ENCODE results near the gene LBX2.

LBX2 gene

GRCh38 chr2:74526649-74527230 is 27.3 kb upstream of the LBX2 start:
- H3K4me3 ChIP-seq (ENCODE audit: low read depth, low read length) = no peak overlapping the region

GRCh38 chr2:74525717-74526648 is 26.6 kb upstream of the LBX2 start, which contains the start of gene DQX1:
Gene DQX1 (minus strand): TSS chr2:74526231. CDS start chr2:74525729, 502 bp downstream.
- H3K4me3 ChIP-seq (ENCODE audit: low read depth, low read length) = no peak within 1 kb of the TSS

GRCh38 chr2:74524955-74525716 is 25.7 kb upstream of the LBX2 start:
- no peak overlapping the region for H3K4me3 ChIP-seq (ENCODE audit: low read depth, low read length)

- H3K4me3 ChIP-seq (ENCODE audit: low read depth, low read length) = no peak overlapping the region
Measured at GRCh38 chr2:74524005-74524404, 24.6 kb upstream of the LBX2 start.

- H3K4me3 ChIP-seq (ENCODE audit: low read depth, low read length) = no peak overlapping the region
Measured at GRCh38 chr2:74522516-74522915, 23.1 kb upstream of the LBX2 start.

GRCh38 chr2:74516650-74517049 is 17.2 kb upstream of the LBX2 start:
- no peak overlapping the region for H3K4me3 ChIP-seq (ENCODE audit: low read depth, low read length)

GRCh38 chr2:74515981-74516633 is 16.7 kb upstream of the LBX2 start:
- H3K4me3 ChIP-seq (ENCODE audit: low read depth, low read length) = no peak overlapping the region

- H3K4me3 ChIP-seq (ENCODE audit: low read depth, low read length) = no peak overlapping the region
Measured at GRCh38 chr2:74515271-74515980, 16.0 kb upstream of the LBX2 start.

GRCh38 chr2:74514368-74515270 is 15.2 kb upstream of the LBX2 start, which contains the start of gene TLX2:
Gene TLX2 (plus strand): TSS chr2:74514450. CDS start chr2:74514807, 357 bp downstream.
- peak within 1 kb of the TSS; percentile 20 for H3K4me3 ChIP-seq (ENCODE audit: low read depth, low read length)

- H3K4me3 ChIP-seq (ENCODE audit: low read depth, low read length) = peak overlapping the region; percentile 20
Measured at GRCh38 chr2:74513605-74514367, 14.4 kb upstream of the LBX2 start.

GRCh38 chr2:74512744-74513604 is 13.6 kb upstream of the LBX2 start:
- H3K4me3 ChIP-seq (ENCODE audit: low read depth, low read length) = no peak overlapping the region

- no peak overlapping the region for H3K4me3 ChIP-seq (ENCODE audit: low read depth, low read length)
Measured at GRCh38 chr2:74511104-74511989, 11.9 kb upstream of the LBX2 start.

- H3K4me3 ChIP-seq (ENCODE audit: low read depth, low read length) = no peak overlapping the region
Measured at GRCh38 chr2:74510272-74510671, 10.9 kb upstream of the LBX2 start.

GRCh38 chr2:74507926-74508520 is 8.6 kb upstream of the LBX2 start:
- H3K4me3 ChIP-seq (ENCODE audit: low read depth, low read length) = peak overlapping the region; percentile 99

GRCh38 chr2:74507145-74507925 is 7.9 kb upstream of the LBX2 start, which contains the start of gene PCGF1:
Gene PCGF1 (minus strand): TSS chr2:74507695. CDS start chr2:74507668, 27 bp downstream.
- H3K4me3 ChIP-seq (ENCODE audit: low read depth, low read length) = peak within 1 kb of the TSS; percentile 99
